ENCODE measurements around the gene GMPR2. TPM values are rescaled to one million over a fixed set of nuclear protein-coding genes. Genes with fewer than 3 reads are reported as not detected.

The GMPR2 gene
- total and polyA plus RNA-seq, 2 experiments from 2014 or later, result 69.6 to 83.4 TPM

- Histone ChIP-seq H3K36me3 (replicated peaks; ENCODE audit: insufficient read depth, low read depth) (no peaks in the 10 kb centered on the region), H2AFZ (no peak overlapping the region), H3K4me2 (no peak overlapping the region), H3K4me1 (ENCODE audit: insufficient read depth) (no peaks in the 10 kb centered on the region), H3K27ac (no peak overlapping the region), H3K27me3 (no peaks in the 10 kb centered on the region), H3K9me3 (ENCODE audit: low read depth) (no peaks in the 10 kb centered on the region), H3K9me2 (replicated peaks; ENCODE audit: insufficient read depth) (no peaks in the 10 kb centered on the region), H3K4me3 (no peak overlapping the region), H4K20me1 (ENCODE audit: insufficient read depth, poor library complexity, severe bottlenecking) (no peaks in the 10 kb centered on the region), H3K79me2 (peaks cover 5% of the 10 kb centered on the region)
- TF ChIP-seq EZH2 (IDR thresholded peaks at IDR 0.05; ENCODE audit: borderline replicate concordance), result no peak
- TF ChIP-seq, protein P1, sequence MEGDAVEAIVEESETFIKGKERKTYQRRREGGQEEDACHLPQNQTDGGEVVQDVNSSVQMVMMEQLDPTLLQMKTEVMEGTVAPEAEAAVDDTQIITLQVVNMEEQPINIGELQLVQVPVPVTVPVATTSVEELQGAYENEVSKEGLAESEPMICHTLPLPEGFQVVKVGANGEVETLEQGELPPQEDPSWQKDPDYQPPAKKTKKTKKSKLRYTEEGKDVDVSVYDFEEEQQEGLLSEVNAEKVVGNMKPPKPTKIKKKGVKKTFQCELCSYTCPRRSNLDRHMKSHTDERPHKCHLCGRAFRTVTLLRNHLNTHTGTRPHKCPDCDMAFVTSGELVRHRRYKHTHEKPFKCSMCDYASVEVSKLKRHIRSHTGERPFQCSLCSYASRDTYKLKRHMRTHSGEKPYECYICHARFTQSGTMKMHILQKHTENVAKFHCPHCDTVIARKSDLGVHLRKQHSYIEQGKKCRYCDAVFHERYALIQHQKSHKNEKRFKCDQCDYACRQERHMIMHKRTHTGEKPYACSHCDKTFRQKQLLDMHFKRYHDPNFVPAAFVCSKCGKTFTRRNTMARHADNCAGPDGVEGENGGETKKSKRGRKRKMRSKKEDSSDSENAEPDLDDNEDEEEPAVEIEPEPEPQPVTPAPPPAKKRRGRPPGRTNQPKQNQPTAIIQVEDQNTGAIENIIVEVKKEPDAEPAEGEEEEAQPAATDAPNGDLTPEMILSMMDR (IDR thresholded peaks at IDR 0.05; ENCODE audit: poor library complexity), result no peak
- 96% methylated on average over 5 of the region's 6 CpGs for WGBS (ENCODE audit: low lambda C conversion rate, missing lambda C conversion rate)
- DNase-seq (ENCODE audit: low spot score), result no peak
These were observed 48.2 kb downstream of the GMPR2 start for GRCh38 chr14:24280797-24281460.

GRCh38 chr14:24281636-24282035 is 48.9 kb downstream of the GMPR2 start:
- Histone ChIP-seq H3K4me3 (no peak overlapping the region), H3K27me3 (no peaks in the 10 kb centered on the region), H3K4me2 (no peak overlapping the region), H3K27ac (no peak overlapping the region), H3K9me2 (replicated peaks; ENCODE audit: insufficient read depth) (no peaks in the 10 kb centered on the region), H3K4me1 (ENCODE audit: insufficient read depth) (no peaks in the 10 kb centered on the region), H3K9me3 (ENCODE audit: low read depth) (no peaks in the 10 kb centered on the region), H3K36me3 (replicated peaks; ENCODE audit: insufficient read depth, low read depth) (no peaks in the 10 kb centered on the region), H4K20me1 (ENCODE audit: insufficient read depth, poor library complexity, severe bottlenecking) (no peaks in the 10 kb centered on the region), H3K79me2 (peaks cover 2% of the 10 kb centered on the region), H2AFZ (no peak overlapping the region)
- 96% methylated on average over 7 of the region's 7 CpGs for WGBS (ENCODE audit: low lambda C conversion rate, missing lambda C conversion rate)
- no peak for DNase-seq (ENCODE audit: low spot score)
- no peak for TF ChIP-seq EZH2phosphoT487 (IDR thresholded peaks at IDR 0.05; ENCODE audit: low read depth, severe bottlenecking, unreplicated experiment)
- TF ChIP-seq, protein P1 (IDR thresholded peaks at IDR 0.05; ENCODE audit: poor library complexity), result no peak
- TF ChIP-seq EZH2 (IDR thresholded peaks at IDR 0.05; ENCODE audit: borderline replicate concordance), result no peak

- Histone ChIP-seq H3K27ac (no peak overlapping the region), H3K4me3 (no peak overlapping the region), H4K20me1 (ENCODE audit: insufficient read depth, poor library complexity, severe bottlenecking) (no peaks in the 10 kb centered on the region), H3K9me3 (ENCODE audit: low read depth) (no peaks in the 10 kb centered on the region), H3K9me2 (replicated peaks; ENCODE audit: insufficient read depth) (no peaks in the 10 kb centered on the region), H3K4me1 (ENCODE audit: insufficient read depth) (no peaks in the 10 kb centered on the region), H3K36me3 (replicated peaks; ENCODE audit: insufficient read depth, low read depth) (no peaks in the 10 kb centered on the region), H2AFZ (no peak overlapping the region), H3K79me2 (no peaks in the 10 kb centered on the region), H3K4me2 (no peak overlapping the region), H3K27me3 (no peaks in the 10 kb centered on the region)
- no peak for TF ChIP-seq EZH2phosphoT487 (IDR thresholded peaks at IDR 0.05; ENCODE audit: low read depth, severe bottlenecking, unreplicated experiment)
- DNase-seq (ENCODE audit: low spot score), result no peak
- WGBS (ENCODE audit: low lambda C conversion rate, missing lambda C conversion rate), result 86% methylated on average over 3 of the region's 3 CpGs
These were observed 50.0 kb downstream of the GMPR2 start for GRCh38 chr14:24282736-24283135.

DNA sequence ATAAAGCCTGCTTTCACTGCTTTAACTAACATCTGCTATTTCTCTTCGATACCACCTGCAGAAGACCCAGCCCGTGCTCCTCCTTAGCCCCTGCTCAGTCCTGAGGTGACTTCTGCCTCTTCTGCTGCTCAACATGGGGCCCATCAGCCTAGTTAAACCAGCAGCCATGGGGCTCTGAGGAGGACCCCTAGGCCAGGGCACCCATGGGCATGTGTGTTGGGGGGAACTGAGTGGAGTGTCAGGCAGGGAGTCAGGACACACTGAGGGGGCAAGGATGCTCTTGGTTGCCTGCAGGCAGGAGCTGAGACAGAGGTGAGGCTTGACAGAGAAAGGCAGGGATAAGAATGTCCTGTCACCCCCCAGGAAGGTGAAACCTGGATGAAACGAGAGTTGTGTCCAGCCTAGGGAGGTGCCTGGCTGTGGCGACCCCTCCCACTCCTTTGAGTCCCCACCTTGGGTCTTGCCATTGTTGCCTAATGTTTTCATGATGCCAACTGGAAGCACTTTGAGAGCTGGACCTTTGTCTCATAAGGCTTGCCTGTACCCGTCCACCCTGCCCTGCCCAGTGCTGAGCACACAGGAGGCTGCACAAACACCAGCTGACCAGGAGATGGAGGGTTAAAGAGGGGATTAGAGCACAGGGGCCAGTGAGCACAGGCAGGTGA is 51.2 kb downstream of the GMPR2 start:
- Histone ChIP-seq H3K4me2 (no peak overlapping the region), H3K36me3 (replicated peaks; ENCODE audit: insufficient read depth, low read depth) (no peaks in the 10 kb centered on the region), H3K9me2 (replicated peaks; ENCODE audit: insufficient read depth) (no peaks in the 10 kb centered on the region), H3K79me2 (no peaks in the 10 kb centered on the region), H4K20me1 (ENCODE audit: insufficient read depth, poor library complexity, severe bottlenecking) (no peaks in the 10 kb centered on the region), H3K27me3 (no peaks in the 10 kb centered on the region), H3K4me3 (no peak overlapping the region), H2AFZ (no peak overlapping the region), H3K9me3 (ENCODE audit: low read depth) (no peaks in the 10 kb centered on the region), H3K4me1 (ENCODE audit: insufficient read depth) (no peaks in the 10 kb centered on the region), H3K27ac (no peak overlapping the region)
- WGBS (ENCODE audit: low lambda C conversion rate, missing lambda C conversion rate), result 86% methylated on average over 5 of the region's 5 CpGs
- no peak for DNase-seq (ENCODE audit: low spot score)
- TF ChIP-seq, protein P1 (IDR thresholded peaks at IDR 0.05; ENCODE audit: poor library complexity), result no peak
- TF ChIP-seq EZH2phosphoT487 (IDR thresholded peaks at IDR 0.05; ENCODE audit: low read depth, severe bottlenecking, unreplicated experiment), result no peak
- no peak for TF ChIP-seq EZH2 (IDR thresholded peaks at IDR 0.05; ENCODE audit: borderline replicate concordance)

Data from hepatocyte (in vitro differentiated cells).